ENCODE results near the gene DAPK3. TPM values are rescaled to one million over a fixed set of nuclear protein-coding genes. Genes with fewer than 3 reads are reported as not detected.
"Not testable (repeated sequence)": the region's sequence is repeated elsewhere in the genome, so short reads cannot be mapped to it uniquely, and the experiment has no call there.

The DAPK3 gene
- total RNA-seq, 1 experiment from 2014 or later, result 75.4 TPM

DNA sequence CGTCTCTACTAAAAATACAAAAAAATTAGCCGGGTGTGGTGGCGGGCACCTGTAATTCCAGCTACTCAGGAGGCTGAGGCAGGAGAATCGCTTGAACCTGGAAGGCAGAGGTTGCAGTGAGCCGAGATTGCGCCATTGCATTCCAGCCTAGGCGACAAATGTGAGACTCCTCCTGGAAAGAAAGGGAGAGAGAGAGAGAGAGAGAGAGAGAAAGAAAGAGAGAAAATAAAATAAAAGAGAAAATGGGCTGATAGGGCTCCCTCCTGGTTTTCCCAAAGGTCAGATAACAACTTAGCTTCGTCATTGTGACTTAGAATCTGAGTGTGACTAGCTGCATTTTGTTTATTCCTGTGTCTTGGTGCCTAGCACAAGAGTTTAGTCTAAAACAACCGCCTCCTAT is 34.5 kb upstream of the DAPK3 start:
- DNase-seq (ENCODE audit: low spot score), result not testable (repeated sequence)

DNA sequence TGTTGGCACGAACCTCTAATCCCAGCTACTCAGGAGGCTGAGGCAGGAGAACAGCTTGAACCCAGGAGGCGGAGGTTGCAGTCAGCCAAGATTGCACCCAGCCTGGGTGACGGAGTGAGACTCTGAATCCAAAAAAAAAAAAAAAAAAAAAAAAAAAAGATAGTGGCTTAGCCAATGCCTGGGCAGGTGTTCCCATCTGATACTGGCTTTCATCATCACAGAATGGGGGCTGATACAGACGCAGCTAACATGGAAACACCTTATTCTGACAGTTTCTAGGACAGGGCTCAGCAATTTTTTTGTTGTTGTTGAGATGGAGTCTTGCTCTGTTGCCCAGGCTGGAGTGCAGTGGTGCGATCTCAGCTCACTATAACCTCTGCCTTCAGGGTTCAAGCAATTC is 29.9 kb upstream of the DAPK3 start:
- not testable (repeated sequence) for DNase-seq (ENCODE audit: low spot score)

- DNase-seq (ENCODE audit: low spot score), result not testable (repeated sequence)
Observed at GRCh38 chr19:3998667-3999412, 27.9 kb upstream of the DAPK3 start.

DNA sequence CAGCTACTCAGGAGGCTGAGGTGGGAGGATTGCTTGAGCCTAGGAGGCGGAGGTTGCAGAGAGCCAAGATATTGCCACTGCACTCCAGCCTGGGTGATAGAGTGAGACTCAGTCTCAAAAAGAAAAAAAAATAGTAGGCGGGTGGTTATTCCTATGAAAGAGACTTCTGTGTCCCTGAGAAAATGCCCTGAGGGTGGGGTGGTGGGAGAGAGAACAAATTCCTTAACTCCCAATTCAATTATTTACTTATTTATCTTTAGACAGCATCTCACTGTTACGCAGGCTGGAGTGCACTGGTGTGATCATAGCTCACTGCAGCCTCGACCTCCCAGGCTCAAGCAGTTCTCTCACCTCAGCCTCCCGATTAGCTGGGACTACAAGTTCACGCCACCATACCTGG is 24.7 kb upstream of the DAPK3 start:
- DNase-seq (ENCODE audit: low spot score), result no peak

DNA sequence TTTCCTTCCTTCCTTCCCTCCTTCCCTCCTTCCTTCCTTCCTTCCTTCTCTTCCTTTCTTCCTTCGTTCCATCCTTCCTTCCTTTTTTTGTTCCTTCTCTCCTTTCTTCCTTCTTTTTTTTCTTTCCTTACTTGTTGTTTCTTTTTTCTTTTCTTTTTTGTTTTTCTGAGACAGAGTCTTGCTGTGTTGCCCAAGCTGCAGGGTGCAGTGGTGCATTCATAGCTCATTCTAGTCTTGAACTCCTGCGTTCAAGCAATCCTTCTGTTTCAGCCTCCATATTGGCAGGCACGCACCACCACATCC is 19.9 kb upstream of the DAPK3 start:
- DNase-seq (ENCODE audit: low spot score), result no peak

DNA sequence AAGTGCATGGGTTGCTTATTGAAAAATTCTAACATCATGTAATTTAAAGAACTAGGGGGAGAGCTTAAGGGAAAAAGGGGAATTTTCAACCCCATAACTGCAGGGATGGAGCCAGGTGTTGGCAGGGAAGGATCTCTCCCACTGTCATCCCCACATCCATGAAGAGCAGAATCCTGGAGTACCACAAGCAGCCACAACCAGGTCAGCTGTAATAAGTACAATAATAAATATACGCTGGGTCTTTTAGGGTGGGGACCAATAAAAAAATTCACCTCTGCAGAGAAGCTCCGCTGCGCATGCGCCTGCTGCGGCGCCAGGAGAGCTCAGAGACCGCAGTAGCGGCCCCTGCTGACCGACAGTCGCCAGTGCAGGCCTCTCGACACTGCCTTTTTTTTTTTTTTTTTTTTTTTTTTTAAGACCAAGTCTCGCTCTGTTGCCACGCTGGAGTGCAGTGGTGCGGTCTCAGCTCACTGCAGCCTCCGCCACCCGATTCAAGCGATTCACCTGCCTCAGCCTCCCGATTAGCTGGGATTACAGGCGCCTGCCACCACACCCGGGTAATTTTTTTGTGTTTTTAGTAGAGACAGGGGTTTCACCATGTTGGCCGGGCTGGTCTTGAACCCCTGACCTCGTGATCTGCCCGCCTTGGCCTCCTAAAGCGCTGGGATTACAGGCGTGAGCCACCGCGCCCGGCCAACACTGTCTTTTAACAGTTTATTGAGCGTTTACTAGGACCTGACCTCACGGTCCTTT is 16.9 kb upstream of the DAPK3 start:
- DNase-seq (ENCODE audit: low spot score), result peak; percentile 87

DNA sequence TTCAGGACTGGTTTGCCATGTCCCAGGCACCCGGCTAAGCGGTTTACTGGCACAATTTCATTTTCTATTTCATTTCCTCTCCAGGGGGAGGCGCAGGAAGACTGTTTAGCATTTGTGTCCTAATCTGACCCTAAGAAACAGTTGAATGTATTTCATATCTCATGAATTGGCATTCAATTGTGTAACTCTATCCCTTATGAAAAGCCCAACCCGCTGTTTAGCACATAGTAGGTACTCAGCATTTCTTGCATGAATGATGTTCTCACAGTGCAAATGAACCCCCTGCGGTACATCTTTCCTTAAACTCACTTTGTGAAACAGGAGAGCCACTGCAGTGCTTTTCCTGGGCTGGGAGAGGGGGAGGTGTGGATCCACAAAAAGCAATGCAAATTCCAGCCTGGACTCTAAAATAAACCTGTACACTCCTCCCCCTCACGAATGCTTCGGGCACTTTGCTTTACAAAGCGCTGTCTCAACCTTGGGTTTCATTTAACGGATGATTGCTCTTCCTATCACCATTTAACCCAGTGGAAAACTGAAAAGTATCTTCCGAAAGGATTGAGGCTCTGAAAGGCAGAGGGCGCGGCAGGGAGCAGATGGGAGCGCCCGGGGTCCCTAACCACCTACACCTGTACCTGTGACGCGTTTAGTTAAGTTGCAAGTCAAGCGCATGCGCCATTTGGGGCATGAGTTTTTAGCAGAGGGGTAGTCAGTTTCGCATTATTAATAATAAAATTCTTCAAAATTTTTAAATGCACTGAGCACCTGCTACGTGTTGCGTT is 15.6 kb upstream of the DAPK3 start:
- DNase-seq (ENCODE audit: low spot score), result peak; percentile 57

GRCh38 chr19:3985643-3986259 is 14.9 kb upstream of the DAPK3 start:
- DNase-seq (ENCODE audit: low spot score), result no peak

DNA sequence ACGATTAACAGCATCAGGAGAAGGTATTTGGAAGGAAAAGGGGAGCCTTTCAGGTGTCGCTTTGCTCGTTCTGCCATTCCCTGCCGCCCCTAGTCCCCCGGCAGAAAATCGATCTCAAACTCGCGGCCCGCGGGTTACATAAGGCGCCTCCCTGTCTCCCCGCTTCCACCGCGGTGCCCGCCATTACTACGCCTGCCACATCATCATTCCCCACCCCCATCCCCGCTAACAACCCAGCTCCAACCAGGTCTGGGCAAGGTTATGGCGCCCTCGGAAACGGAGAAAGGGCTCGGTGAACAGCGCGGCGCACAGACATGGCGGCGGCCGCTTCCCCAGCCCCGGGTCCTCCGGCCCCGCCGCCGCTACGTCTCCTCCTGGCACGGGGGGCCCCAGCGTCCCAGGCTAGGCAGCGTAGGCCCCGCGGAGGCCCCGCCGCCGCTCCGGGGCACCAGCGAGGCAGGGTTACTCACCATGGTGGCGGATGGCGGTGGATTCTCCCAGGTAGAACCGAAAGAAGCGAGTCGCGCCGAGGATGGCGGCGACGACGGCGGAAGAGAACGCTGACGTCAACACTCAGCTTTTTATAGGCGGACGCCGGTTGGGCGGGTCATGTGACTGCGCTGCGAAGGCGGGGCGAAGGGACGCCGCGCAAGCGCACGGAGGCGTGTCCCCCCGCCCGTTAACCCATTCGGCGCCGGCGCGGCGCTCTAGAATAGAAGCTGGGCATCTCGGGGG is 14.2 kb upstream of the DAPK3 start, which contains the start of gene EEF2:
Gene EEF2 (minus strand): TSS at position 556 of the 735 bp plus-strand sequence. CDS start 83 bp downstream, at position 473.
- peak; percentile 81 for DNase-seq (ENCODE audit: low spot score)

DNA sequence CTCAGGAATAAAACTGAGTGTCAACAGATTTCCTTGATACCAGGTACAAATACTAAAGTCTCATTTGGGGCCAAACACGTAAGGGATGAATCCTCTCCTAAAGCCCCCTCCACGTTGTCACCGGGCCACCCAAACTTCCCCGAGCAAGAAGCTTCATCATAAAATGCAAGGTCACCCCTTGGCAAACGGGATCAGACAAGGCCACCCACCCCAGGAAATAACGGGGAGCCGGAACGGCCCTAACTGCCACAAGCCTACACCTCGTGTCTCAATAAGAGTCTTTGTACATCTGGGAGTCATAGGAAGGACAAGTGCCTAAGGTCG is 13.6 kb upstream of the DAPK3 start:
- DNase-seq (ENCODE audit: low spot score), result no peak

DNA sequence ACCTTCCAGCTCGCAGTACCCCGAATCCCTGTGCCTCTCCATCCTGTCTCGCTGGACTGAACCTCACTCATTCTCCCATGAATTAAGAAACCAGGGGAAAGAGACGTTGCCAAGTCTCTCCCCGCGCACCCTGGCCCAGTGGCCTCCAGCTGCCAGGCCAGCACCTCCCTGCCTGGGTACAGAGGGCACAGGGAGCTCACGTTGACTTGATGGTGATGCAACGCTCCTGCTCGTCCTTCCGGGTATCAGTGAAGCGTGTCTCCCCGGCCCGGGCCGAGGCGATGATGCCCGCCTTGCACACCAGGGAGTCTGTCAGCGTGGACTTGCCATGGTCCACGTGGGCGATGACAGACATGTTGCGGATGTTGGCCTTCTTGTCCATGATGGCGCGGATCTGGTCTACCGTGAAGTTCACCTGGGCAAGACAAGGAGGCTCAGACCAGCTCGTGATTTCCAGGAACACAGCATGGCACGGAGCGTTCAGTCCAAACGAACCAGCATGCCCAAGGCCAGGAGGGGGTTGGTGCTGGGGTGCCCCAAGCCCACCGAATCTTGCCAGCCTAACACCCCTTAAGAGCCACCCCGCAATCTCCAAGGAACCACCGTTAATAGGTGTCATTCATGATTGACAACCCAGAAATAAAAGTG is 13.2 kb upstream of the DAPK3 start:
- no peak for DNase-seq (ENCODE audit: low spot score)

GRCh38 chr19:3983542-3983914 is 12.6 kb upstream of the DAPK3 start:
- DNase-seq (ENCODE audit: low spot score), result no peak

DNA sequence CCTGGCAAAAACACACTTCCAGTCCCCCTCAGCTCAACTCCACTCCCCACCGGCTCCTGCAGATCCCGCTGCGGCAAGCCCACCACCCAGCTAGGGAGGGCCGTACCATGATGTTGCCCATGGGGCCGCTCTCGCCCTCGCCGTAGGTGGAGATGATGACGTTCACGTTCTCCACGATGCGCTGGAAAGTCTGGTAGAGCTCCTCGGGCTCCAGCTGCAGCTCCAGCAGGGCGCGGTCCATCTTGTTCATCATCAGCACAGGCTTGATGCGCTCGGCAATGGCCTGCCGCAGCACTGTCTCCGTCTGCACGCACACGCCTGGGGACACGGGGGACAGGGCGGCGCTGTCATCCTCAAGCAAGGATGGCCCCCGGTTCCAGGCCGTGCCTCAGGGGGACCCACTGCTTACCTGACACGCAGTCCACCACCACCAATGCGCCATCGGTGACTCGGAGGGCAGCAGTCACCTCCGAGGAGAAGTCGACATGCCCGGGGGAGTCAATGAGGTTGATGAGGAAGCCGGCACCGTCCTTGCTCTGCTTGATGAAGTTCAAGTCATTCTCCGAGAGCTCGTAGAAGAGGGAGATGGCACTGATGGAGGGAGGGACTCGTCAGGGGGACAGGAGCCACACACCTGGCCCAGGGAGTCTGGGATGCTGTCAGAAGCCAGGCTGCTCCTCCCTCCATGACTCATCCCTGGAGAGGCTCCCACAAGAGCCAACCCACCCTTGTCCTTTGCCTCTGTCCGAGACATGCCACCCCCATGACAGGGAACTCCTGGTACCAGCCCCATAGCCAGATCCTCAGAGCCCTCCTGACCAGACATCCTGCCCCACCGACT is 12.0 kb upstream of the DAPK3 start:
- DNase-seq (ENCODE audit: low spot score), result no peak

DNA sequence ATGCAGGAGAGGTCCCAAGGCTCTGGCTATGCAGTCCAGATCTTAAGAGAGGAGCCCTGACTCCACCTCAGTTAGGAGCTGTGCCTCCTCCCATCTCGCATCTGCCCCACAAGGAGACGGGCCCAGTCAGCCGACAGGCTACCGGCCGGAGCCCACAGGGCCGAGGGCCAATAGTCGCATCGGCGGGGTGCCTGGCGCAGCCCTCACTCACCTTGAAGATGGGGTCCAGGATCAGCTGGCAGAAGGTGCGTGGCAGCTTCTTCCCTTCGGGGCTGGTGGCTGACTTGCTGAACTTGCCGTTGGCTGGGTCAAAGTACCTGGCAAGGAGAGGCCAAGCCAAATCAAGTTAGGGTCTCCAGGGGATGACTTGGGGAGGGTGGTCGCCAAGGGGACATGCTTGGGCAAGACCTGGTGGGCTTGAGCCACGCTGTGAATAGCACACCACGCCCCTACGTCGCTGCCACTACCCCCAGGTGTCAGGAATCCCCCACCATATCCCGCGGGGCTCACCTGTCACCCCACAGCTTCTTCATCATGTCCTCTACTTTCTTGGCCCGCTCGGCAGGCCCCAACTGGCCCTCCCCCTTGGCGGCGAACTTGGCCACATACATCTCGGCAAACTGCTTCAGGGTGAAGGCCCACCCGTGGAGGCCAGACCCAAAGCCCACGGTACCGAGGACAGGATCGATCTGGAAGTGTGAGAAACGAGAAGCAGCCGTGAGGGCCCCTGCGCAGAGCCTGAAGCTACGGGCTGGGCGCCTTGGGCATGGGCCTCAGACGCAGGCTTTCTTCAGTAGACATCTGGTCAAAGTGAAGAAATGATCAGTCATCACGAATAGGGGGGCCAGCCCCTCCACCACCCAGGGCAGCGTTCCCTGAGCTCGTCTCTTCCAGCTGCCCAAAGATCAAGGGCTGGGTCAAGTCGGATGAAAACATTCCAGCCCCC is 11.1 kb upstream of the DAPK3 start:
- DNase-seq (ENCODE audit: low spot score), result no peak

- no peak for DNase-seq (ENCODE audit: low spot score)
Observed at GRCh38 chr19:3981373-3981735, 10.5 kb upstream of the DAPK3 start.

- DNase-seq (ENCODE audit: low spot score), result no peak
Observed at GRCh38 chr19:3980353-3981251, 9.7 kb upstream of the DAPK3 start.

- DNase-seq (ENCODE audit: low spot score), result no peak
Observed at GRCh38 chr19:3979674-3980352, 8.9 kb upstream of the DAPK3 start.

Data from HT-29 (cell line).